PC-3 (cell line): ENCODE results near the gene SIPA1. TPM values are rescaled to one million over a fixed set of nuclear protein-coding genes. Genes with fewer than 3 reads are reported as not detected.

Experiments
- ATAC-seq: fragments of 200-7000 bp; cut with Tn5 transposase; 2 replicates; pipeline ENCODE4 v1.9.1; 2020; ENCODE audit warnings: mild to moderate bottlenecking, moderate library complexity
- BruUV-seq: library from RNA; stranded (reverse); fragments of 400-500 nt; replicated peaks from 2 replicates; lab custom pipeline; 2021; lab: Mats Ljungman, UMichigan
- CTCF ChIA-PET: fragments of 300-600 bp; sonication (Branson Sonifier 250); formaldehyde crosslinking; loops from one replicate; lab custom pipeline; 2022; ENCODE audit warnings: antibody characterized with exemption; lab: Charles Lee
- POLR2A ChIA-PET: fragments of 300-600 bp; sonication (Branson Sonifier 250); formaldehyde crosslinking; loops from one replicate; lab custom pipeline; 2022; ENCODE audit warnings: antibody characterized with exemption; ENCODE audit not compliant: unreplicated experiment; lab: Charles Lee
- DNase-seq: peaks from one replicate; pipeline ENCODE4 v3.0.0-alpha.2; 2015
- H2AFZ ChIP-seq: fragments of 300-600 bp; sonication (generic); 2 replicates; pipeline ENCODE4 v1.6.0; 2016; ENCODE audit warnings: antibody characterized with exemption, low read length
- H3F3A ChIP-seq: fragments of 300-600 bp; sonication (generic); one replicate; pipeline ENCODE4 v1.6.0; 2017; ENCODE audit warnings: antibody characterized with exemption, low read length, control low read depth, mild to moderate bottlenecking; ENCODE audit not compliant: unreplicated experiment
- H3K27ac ChIP-seq: fragments of 300-600 bp; sonication (generic); 2 replicates; pipeline ENCODE4 v1.5.1; 2016; ENCODE audit warnings: mild to moderate bottlenecking, low read length
- H3K27me3 ChIP-seq: fragments of 300-600 bp; sonication (generic); 2 replicates; pipeline ENCODE4 v1.6.1; 2016; ENCODE audit warnings: low read length, mixed read lengths
- H3K36me3 ChIP-seq: fragments of 300-600 bp; sonication (generic); 2 replicates; pipeline ENCODE4 v1.6.1; 2016; ENCODE audit warnings: low read depth, mixed run types, low read length, mixed read lengths
- H3K4me1 ChIP-seq: fragments of 300-600 bp; sonication (generic); 2 replicates; pipeline ENCODE4 v1.5.1; 2016; ENCODE audit warnings: low read length; ENCODE audit not compliant: insufficient read depth
- H3K4me2 ChIP-seq: fragments of 300-600 bp; sonication (generic); 2 replicates; pipeline ENCODE4 v1.6.0; 2016; ENCODE audit warnings: low read length
- H3K4me3 ChIP-seq: fragments of 300-600 bp; sonication (generic); 2 replicates; pipeline ENCODE4 v1.5.1; 2016; ENCODE audit warnings: mild to moderate bottlenecking, low read length, mixed read lengths
- H3K79me2 ChIP-seq: fragments of 300-600 bp; sonication (generic); 2 replicates; pipeline ENCODE4 v1.6.1; 2017; ENCODE audit warnings: low read length, mixed read lengths
- H3K9ac ChIP-seq: fragments of 300-600 bp; sonication (generic); 2 replicates; pipeline ENCODE4 v1.6.0; 2016; ENCODE audit warnings: mild to moderate bottlenecking, low read length
- H3K9me2 ChIP-seq: fragments of 300-600 bp; sonication (generic); replicated peaks from 2 replicates; pipeline ENCODE4 v1.6.1; 2016; ENCODE audit warnings: mixed run types, low read length, mixed read lengths
- H3K9me3 ChIP-seq: fragments of 300-600 bp; sonication (generic); 2 replicates; pipeline ENCODE4 v1.6.1; 2016; ENCODE audit warnings: low read length, mixed read lengths
- H4K20me1 ChIP-seq: fragments of 300-600 bp; sonication (generic); 2 replicates; pipeline ENCODE4 v1.6.1; 2016; ENCODE audit warnings: low read length, mixed read lengths
- CTCF ChIP-seq: fragments of 300-600 bp; sonication (generic); conservative IDR thresholded peaks from 2 replicates; pipeline ENCODE4 v1.5.1; 2017; ENCODE audit warnings: antibody characterized with exemption, low read depth, mild to moderate bottlenecking, low read length
- EZH2 ChIP-seq: fragments of 300-600 bp; sonication (generic); IDR thresholded peaks from one replicate; pipeline ENCODE4 v1.6.1; 2017; ENCODE audit warnings: antibody characterized with exemption, mild to moderate bottlenecking, low read length; ENCODE audit not compliant: unreplicated experiment
- EZH2phosphoT487 ChIP-seq: fragments of 300-600 bp; sonication (generic); IDR thresholded peaks from 2 replicates; pipeline ENCODE4 v1.6.1; 2018; ENCODE audit warnings: mild to moderate bottlenecking, antibody characterized with exemption, low read length, borderline replicate concordance
- intact Hi-C: fragments of 100-400 bp; cut with micrococcal nuclease; formaldehyde crosslinking; loops from 2 replicates; pipeline ENCODE4 v1.9.0; 2023
- total RNA-seq: library from RNA; depleted of rRNA; stranded (reverse); fragments of >200 nt; gene quantifications from 2 replicates; pipeline ENCODE4 v1.2.3, GENCODE V29; 2014

Gene SIPA1
- total RNA-seq, 1 experiment from 2014 or later = 113 TPM

GRCh38 chr11:65662799-65663638 is 25.1 kb downstream of the SIPA1 start, which contains the start of gene RELA:
TSS of gene RELA (minus strand) at chr11:65662916. CDS start at chr11:65662832, 84 bp downstream.
- peak; percentile 95 for DNase-seq
- Histone ChIP-seq H3K4me2 (peak within 1 kb of the TSS; percentile 99), H3K27me3 (no peaks in the 10 kb centered on the region), H3K9me2 (no peaks in the 10 kb centered on the region), H3K4me1 (peaks cover 18% of the 10 kb centered on the region), H3K9ac (peak within 1 kb of the TSS; percentile 78), H3K4me3 (peak within 1 kb of the TSS; percentile 91), H3F3A (no peaks in the 10 kb centered on the region), H3K79me2 (peaks cover 32% of the 10 kb centered on the region), H3K36me3 (peaks cover 26% of the 10 kb centered on the region), H3K27ac (peak within 1 kb of the TSS; percentile 68), H4K20me1 (peaks cover 11% of the 10 kb centered on the region; the same call in 1 of the 2 replicates), H2AFZ (peak within 1 kb of the TSS; percentile 79), H3K9me3 (no peaks in the 10 kb centered on the region)
- intact Hi-C loops = loop anchor here (1.0 kb wide), 1 partner anchor 48 kb away; the partner anchor contains the start of gene PCNX3
- CTCF ChIA-PET = no interaction called here
- POLR2A ChIA-PET = interaction anchor here (0.6 to 0.7 kb wide), 5 partner anchors 68 to 388 kb away, joined by 3 to 6 read pairs (median 5); no protein-coding TSS in a partner anchor
- BruUV-seq = TSS peak; percentile 95
- ATAC-seq = peak; percentile 79
- TF ChIP-seq EZH2 (no peak), EZH2phosphoT487 (no peak), CTCF (no peak)

- Histone ChIP-seq H3K79me2 (peaks cover 32% of the 10 kb centered on the region), H3K4me3 (peak overlapping the region; percentile 91), H3K27me3 (no peaks in the 10 kb centered on the region), H3K4me2 (peak overlapping the region; percentile 99), H3K9me2 (no peaks in the 10 kb centered on the region), H2AFZ (peak overlapping the region; percentile 79), H3F3A (no peaks in the 10 kb centered on the region), H3K4me1 (peaks cover 18% of the 10 kb centered on the region), H3K36me3 (peaks cover 20% of the 10 kb centered on the region), H4K20me1 (peaks cover 11% of the 10 kb centered on the region; the same call in 1 of the 2 replicates), H3K9me3 (no peaks in the 10 kb centered on the region), H3K9ac (peak overlapping the region; percentile 78), H3K27ac (peak overlapping the region; percentile 68)
- no TSS peak for BruUV-seq
- ATAC-seq (peak; percentile 48), DNase-seq (peak; percentile 34)
- ChIA-PET POLR2A (interaction anchor here (0.7 kb wide), 2 partner anchors 117 to 388 kb away, joined by 3 to 6 read pairs; no protein-coding TSS in a partner anchor), CTCF (no interaction called here)
- intact Hi-C loops = loop anchor here (1.0 kb wide), 1 partner anchor 48 kb away; the partner anchor contains the start of gene PCNX3
- no peak for TF ChIP-seq EZH2
Measured at GRCh38 chr11:65663639-65664200, 25.8 kb downstream of the SIPA1 start.

GRCh38 chr11:65672180-65672860 is 34.4 kb downstream of the SIPA1 start:
- no peaks in the 10 kb centered on the region for H3K79me2 ChIP-seq
- no peak overlapping the region for H3K27ac ChIP-seq
- H3K9me2 ChIP-seq = no peaks in the 10 kb centered on the region
- no peaks in the 10 kb centered on the region for H4K20me1 ChIP-seq
- no peaks in the 10 kb centered on the region for H3K4me1 ChIP-seq
- H3K27me3 ChIP-seq = no peaks in the 10 kb centered on the region
- no peaks in the 10 kb centered on the region for H3K36me3 ChIP-seq
- CTCF ChIA-PET = no interaction called here
- no peak overlapping the region for H2AFZ ChIP-seq
- POLR2A ChIA-PET = no interaction called here
- no peaks in the 10 kb centered on the region for H3K9me3 ChIP-seq
- no peak overlapping the region for H3K4me2 ChIP-seq
- intact Hi-C loops = no loop called here
- BruUV-seq = no TSS peak
- DNase-seq = no peak
- no peaks in the 10 kb centered on the region for H3F3A ChIP-seq
- TF ChIP-seq EZH2 (no peak), EZH2phosphoT487 (no peak), CTCF (no peak)
- ATAC-seq = no peak
- H3K4me3 ChIP-seq = no peak overlapping the region
- no peak overlapping the region for H3K9ac ChIP-seq
